ENCODE measurements around the gene HSPA6.
"Not testable (repeated sequence)": the region's sequence is repeated elsewhere in the genome, so short reads cannot be mapped to it uniquely, and the experiment has no call there.

The HSPA6 gene

DNA sequence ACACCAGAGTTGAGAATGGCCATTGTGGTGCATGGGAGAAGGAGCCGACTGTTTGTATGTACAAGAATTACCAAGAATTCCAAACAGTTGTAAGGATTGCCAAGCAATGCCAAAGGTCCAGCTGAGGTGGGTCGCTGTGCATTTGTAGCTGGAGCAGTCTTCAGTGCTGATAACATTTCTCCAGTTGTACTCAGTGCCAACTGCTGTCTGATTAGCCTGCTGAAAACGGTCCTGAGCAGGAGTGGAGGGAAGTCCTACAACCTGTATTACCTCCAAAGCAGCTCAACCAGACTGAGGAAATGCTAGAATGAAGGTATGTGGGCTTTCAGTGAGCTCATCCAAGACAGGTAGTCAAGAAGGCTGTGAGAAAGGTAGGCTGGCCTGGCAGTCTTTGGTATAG is 31.8 kb downstream of the HSPA6 start:
- H3K27ac ChIP-seq; H3K27me3 ChIP-seq; intact Hi-C loops (cut with DNase I; ENCODE audit: low total_unique reads); H3K9me3 ChIP-seq; DNase-seq; H3K36me3 ChIP-seq; H3K4me3 ChIP-seq; H3K4me1 ChIP-seq: not testable (repeated sequence)

DNA sequence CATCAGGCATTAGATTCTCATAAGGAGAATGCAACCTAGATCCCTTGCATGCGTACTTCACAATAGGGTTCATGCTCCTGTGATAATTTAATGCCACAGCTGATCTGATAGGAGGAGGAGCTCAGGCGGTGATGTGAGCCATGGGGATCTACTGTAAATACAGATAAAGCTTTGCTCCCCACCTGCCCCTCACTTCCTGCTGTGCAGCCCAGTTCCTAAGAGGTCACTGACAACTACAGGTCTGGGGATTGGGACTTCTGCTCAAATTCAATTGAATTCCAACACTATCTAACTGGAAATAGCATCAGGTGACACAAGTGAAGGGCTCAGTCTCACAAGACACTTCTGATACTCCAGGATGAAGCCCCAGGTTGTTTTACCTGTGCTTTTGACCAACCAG is 32.6 kb downstream of the HSPA6 start:
- intact Hi-C loops (cut with DNase I; ENCODE audit: low total_unique reads); H3K4me3 ChIP-seq; H3K4me1 ChIP-seq; DNase-seq; H3K27ac ChIP-seq; H3K36me3 ChIP-seq; H3K9me3 ChIP-seq; H3K27me3 ChIP-seq: not testable (repeated sequence)

DNA sequence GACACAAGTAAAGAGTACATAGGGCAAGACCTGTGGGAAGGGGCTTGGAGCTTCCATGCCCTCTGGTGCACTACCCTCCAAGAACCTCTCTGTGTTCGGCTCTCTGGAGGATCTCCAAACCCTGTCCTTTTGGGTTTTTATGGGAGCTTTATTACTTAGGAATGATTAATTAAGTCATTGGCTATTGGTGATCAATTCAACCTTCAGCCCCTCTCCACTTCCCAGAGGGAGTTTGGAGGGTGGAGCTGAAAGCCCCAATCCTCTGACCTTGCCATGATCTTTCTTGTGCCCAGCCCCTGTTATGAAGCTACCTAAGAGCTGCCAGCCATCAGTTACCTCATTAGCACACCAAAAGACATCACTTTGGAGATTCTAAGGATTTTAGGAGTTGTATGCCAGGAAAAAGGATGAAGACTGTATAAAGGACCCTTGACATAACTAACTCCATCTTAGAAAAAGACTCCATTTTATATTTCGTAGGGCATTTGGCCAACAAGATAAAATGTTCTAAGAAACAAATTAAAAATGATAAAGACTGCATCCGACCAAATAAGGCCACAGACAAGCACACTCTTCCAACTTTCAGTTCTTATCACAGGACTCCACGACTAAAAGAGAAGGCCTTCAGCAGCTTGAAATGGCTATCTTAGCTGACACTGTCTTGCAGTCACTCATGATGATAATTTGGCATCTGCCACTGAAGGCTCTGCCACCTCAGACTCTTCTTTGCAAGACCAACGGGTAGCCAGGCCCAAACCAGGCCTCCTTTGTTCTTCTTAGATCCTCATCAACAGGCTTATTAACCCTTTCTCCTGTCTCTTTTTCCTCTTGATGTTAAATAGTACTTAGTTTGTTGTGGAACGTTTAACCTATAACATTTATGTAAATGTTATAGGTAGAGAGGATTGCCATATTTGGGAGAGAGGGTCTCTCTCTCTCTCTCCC is 33.4 kb downstream of the HSPA6 start:
- H3K9me3 ChIP-seq; H3K27me3 ChIP-seq; H3K27ac ChIP-seq; H3K4me1 ChIP-seq; H3K4me3 ChIP-seq; H3K36me3 ChIP-seq; intact Hi-C loops (cut with DNase I; ENCODE audit: low total_unique reads); DNase-seq: not testable (repeated sequence)

DNA sequence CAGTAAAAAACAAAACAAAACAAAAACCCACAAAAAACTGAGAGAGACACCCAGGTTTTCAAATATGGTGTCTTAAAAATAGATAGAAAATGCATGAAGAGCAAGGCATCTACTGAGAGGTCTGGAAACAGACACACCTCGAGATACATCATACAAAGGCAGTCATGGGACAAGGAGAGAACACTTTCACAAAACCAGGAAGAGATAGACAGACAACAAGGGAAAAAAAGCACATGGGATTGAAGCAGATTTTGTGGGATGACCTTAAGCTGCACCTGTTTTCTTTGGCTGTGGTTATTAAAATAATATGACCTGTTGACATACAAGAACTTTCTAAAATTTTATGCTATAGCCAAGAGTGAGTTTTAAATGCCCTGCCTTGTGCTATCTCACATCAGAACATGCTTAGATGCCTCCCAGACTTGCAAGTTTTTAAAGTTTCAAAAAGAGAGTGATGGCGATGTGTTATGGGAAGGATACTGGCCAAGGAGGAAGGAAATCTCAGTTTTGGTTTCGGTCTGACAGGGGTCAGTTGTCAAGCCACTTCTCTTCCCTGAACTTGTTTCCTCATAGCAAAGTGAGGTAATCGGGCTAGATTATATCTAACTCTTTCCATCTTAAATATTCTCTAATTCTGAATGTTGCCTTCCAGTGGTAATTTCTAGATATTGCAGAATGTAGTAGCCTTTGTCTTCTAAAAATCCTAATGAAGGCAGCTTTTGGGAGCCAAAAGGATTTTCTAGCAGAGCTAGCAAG is 36.8 kb downstream of the HSPA6 start:
- H3K4me3 ChIP-seq; H3K27me3 ChIP-seq; intact Hi-C loops (cut with DNase I; ENCODE audit: low total_unique reads); H3K36me3 ChIP-seq; DNase-seq; H3K27ac ChIP-seq; H3K9me3 ChIP-seq; H3K4me1 ChIP-seq: not testable (repeated sequence)

DNA sequence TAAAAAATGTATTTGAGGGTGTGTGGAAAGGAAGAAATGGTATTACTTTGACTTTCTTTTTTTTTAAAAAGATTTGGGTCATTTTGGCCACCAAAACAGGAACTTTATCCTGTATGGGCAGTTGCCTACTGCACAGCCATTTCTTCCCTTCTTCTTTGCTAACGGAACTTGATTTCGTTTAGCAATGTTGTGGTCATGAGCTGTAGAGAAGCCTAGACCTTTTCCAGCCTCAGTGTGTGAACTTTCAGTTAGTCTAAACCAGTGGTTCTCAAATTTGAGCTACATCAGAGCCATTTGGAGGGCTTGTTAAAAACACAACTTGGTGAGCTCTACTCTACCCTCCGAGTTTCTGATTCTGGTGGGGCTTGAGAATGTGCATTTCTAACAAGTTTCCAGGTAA is 38.1 kb downstream of the HSPA6 start:
- H3K4me3 ChIP-seq; intact Hi-C loops (cut with DNase I; ENCODE audit: low total_unique reads); H3K27ac ChIP-seq; H3K36me3 ChIP-seq; DNase-seq; H3K27me3 ChIP-seq; H3K9me3 ChIP-seq; H3K4me1 ChIP-seq: not testable (repeated sequence)

DNA sequence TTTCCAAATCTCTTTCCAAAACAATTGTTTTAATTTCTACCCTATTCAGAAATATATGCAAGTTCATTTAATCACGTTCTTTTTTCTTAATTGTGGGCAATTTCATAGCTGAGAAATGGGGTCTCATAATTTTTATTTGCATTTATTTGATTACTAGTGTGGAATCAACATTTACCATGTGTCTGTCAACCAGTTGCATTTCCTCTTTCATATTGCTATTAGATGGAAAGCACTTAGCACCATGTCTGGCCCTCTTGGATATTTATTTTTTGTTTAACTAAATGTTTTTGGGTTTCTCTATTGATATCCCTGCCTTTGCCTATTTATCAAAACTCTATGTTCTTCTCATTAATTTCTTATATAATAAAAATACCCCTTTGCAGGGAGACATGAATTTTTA is 39.2 kb downstream of the HSPA6 start:
- intact Hi-C loops (cut with DNase I; ENCODE audit: low total_unique reads); H3K9me3 ChIP-seq; H3K4me3 ChIP-seq; H3K36me3 ChIP-seq; H3K27me3 ChIP-seq; H3K27ac ChIP-seq; H3K4me1 ChIP-seq; DNase-seq: not testable (repeated sequence)

DNA sequence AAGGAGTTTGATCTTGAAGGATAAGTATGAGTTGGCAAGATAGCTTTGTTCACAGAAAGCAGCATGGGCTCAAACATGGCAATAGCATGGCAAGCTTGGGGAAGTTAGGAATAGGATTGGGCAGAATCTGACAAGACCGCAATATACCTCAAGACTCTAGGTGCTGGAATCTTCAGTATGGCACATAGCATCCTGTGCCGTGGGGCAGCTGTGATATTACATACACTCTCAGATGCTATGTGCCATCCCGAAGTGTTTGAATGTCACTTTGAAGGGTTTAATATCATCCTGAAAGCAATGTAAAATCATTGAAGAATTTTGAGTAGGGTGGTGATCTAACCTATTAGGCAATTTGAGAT is 42.2 kb downstream of the HSPA6 start:
- H3K9me3 ChIP-seq; H3K27ac ChIP-seq; H3K4me1 ChIP-seq; intact Hi-C loops (cut with DNase I; ENCODE audit: low total_unique reads); H3K36me3 ChIP-seq; H3K4me3 ChIP-seq; DNase-seq; H3K27me3 ChIP-seq: not testable (repeated sequence)

DNA sequence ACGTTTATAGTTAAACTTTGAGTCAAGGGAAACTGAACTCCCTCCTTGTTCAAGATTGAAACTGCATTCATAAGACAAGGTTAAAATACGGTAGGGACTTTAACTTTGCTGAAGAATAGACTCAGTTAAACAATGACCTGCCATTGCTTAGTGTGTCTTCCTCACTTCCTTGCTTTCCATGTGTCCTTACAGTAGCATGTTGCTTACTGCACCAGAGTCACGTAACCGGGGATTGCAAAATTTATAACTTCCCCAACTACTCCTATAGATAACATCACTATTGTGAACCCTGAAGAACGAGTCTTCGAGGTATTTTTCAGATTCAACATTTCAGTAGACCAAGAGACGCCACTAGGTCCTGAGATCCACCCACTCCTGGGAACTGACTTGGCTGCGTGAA is 47.4 kb downstream of the HSPA6 start:
- H3K27me3 ChIP-seq; H3K9me3 ChIP-seq; H3K4me1 ChIP-seq; H3K27ac ChIP-seq; H3K4me3 ChIP-seq; H3K36me3 ChIP-seq; DNase-seq; intact Hi-C loops (cut with DNase I; ENCODE audit: low total_unique reads): not testable (repeated sequence)
